Endothelial cell of umbilical vein (primary cell): ENCODE measurements around the gene DDX51. TPM values are rescaled to one million over a fixed set of nuclear protein-coding genes. Genes with fewer than 3 reads are reported as not detected.

Source experiments
- BruUV-seq: library from RNA; stranded (reverse); fragments of 400-500 nt; replicated peaks from 2 replicates; lab custom pipeline; 2021; lab: Mats Ljungman, UMichigan
- CTCF ChIA-PET: fragments of 300-600, 350-600 bp; sonication (Branson Sonifier 250); formaldehyde crosslinking; loops from one replicate; lab custom pipeline; 2021; ENCODE audit warnings: antibody characterized with exemption, inconsistent platforms; lab: Charles Lee
- POLR2A ChIA-PET: fragments of 300-600, 350-600 bp; sonication (Branson Sonifier 250); formaldehyde crosslinking; loops from one replicate; lab custom pipeline; 2021; ENCODE audit warnings: antibody characterized with exemption, inconsistent platforms; lab: Charles Lee
- DNase-seq: peaks from one replicate; pipeline ENCODE4 v3.0.0-alpha.2; 2011; ENCODE audit warnings: low read depth, low spot score
- FAIRE-seq: peaks from 2 replicates; lab custom pipeline; 2011; peaks lifted over from hg19 to GRCh38; lab: Jason Lieb, UNC
- H2AFZ ChIP-seq: 2 replicates; pipeline ENCODE4 v1.6.0; 2012; ENCODE audit warnings: low read depth, low read length, control low read depth, inconsistent platforms
- H3K27ac ChIP-seq: 2 replicates; pipeline ENCODE4 v1.5.1; 2011; ENCODE audit warnings: low read depth, mild to moderate bottlenecking, control low read depth, low read length, moderate library complexity; ENCODE audit not compliant: insufficient read depth
- H3K27me3 ChIP-seq, 2 experiments: 2 replicates each; pipeline versions ENCODE4 v1.6.0 to v1.6.1; 2011; ENCODE audit warnings: low read length in 2 of 2, mixed read lengths in 1 of 2; ENCODE audit not compliant: control insufficient read depth in 2 of 2, insufficient read depth in 2 of 2
- H3K36me3 ChIP-seq, 2 experiments: 2 replicates in 1 of 2; 3 replicates in 1 of 2; pipeline ENCODE4 v1.5.1; 2011; ENCODE audit warnings: low read length in 2 of 2, mild to moderate bottlenecking in 1 of 2, moderate library complexity in 1 of 2; ENCODE audit not compliant: control insufficient read depth in 2 of 2, insufficient read depth in 2 of 2; ENCODE audit errors: extremely low read depth in 1 of 2
- H3K4me1 ChIP-seq: 3 replicates; pipeline ENCODE4 v1.5.1; 2011; ENCODE audit warnings: mild to moderate bottlenecking, low read length; ENCODE audit not compliant: control insufficient read depth, insufficient read depth; ENCODE audit errors: extremely low read depth
- H3K4me2 ChIP-seq: 2 replicates; pipeline ENCODE4 v1.6.1; 2011; ENCODE audit warnings: low read length, control low read depth, mixed read lengths; ENCODE audit not compliant: insufficient read depth
- H3K4me3 ChIP-seq, 3 experiments: fragments of 200-600 bp in 1 of 3; sonication (generic), shearing (Covaris generic) in 1 of 3; replicated peaks in 1 of 3; 2 replicates each; pipeline ENCODE4 v1.5.1; 2011 to 2016; ENCODE audit warnings: control low read depth in 3 of 3, low read length in 3 of 3, mild to moderate bottlenecking in 2 of 3, inconsistent platforms in 1 of 3, low read depth in 1 of 3, moderate library complexity in 1 of 3; ENCODE audit not compliant: insufficient read depth in 1 of 3
- H3K79me2 ChIP-seq: 2 replicates; pipeline ENCODE4 v1.6.0; 2012; ENCODE audit warnings: low read length, inconsistent platforms; ENCODE audit not compliant: control insufficient read depth, insufficient read depth
- H3K9ac ChIP-seq: replicated peaks from 2 replicates; pipeline ENCODE3; 2011; ENCODE audit warnings: low read length, control low read depth; ENCODE audit not compliant: insufficient read depth; ENCODE audit errors: extremely low read depth
- H3K9me1 ChIP-seq: replicated peaks from 3 replicates; pipeline ENCODE4 v1.6.0; 2011; ENCODE audit warnings: mild to moderate bottlenecking, low read length; ENCODE audit not compliant: control insufficient read depth, insufficient read depth; ENCODE audit errors: extremely low read depth
- H3K9me3 ChIP-seq: replicated peaks from 2 replicates; pipeline ENCODE4 v1.5.1; 2012; ENCODE audit warnings: low read length, inconsistent platforms; ENCODE audit not compliant: control insufficient read depth, insufficient read depth
- H4K20me1 ChIP-seq: replicated peaks from 2 replicates; pipeline ENCODE3; 2011; ENCODE audit warnings: mild to moderate bottlenecking, low read length; ENCODE audit not compliant: control insufficient read depth, insufficient read depth; ENCODE audit errors: extremely low read depth
- EZH2 ChIP-seq: IDR thresholded peaks from 2 replicates; pipeline ENCODE4 v1.6.1; 2012; ENCODE audit warnings: borderline replicate concordance, low read depth, mild to moderate bottlenecking, moderate library complexity, low read length, inconsistent platforms; ENCODE audit not compliant: severe bottlenecking
- FOS ChIP-seq: IDR thresholded peaks from 2 replicates; pipeline ENCODE4 v1.6.1; 2011; ENCODE audit warnings: mild to moderate bottlenecking, low read length, moderate library complexity, borderline replicate concordance; ENCODE audit not compliant: insufficient read depth
- GATA2 ChIP-seq: IDR thresholded peaks from 2 replicates; pipeline ENCODE4 v1.7.0; 2011; ENCODE audit warnings: low read depth, mild to moderate bottlenecking, moderate library complexity, mixed read lengths, low read length; ENCODE audit not compliant: insufficient read length, insufficient read depth
- JUN ChIP-seq: IDR thresholded peaks from 2 replicates; pipeline ENCODE4 v1.6.1; 2011; ENCODE audit warnings: borderline replicate concordance, low read depth; ENCODE audit not compliant: insufficient read length, insufficient read depth
- MYC ChIP-seq: IDR thresholded peaks from one replicate; pipeline ENCODE4 v1.6.1; 2011; ENCODE audit warnings: mild to moderate bottlenecking, low read depth, low read length
- POLR2A ChIP-seq: IDR thresholded peaks from 2 replicates; pipeline ENCODE4 v1.6.1; 2012; ENCODE audit warnings: low read depth, mild to moderate bottlenecking, control low read depth, low read length
- POLR2AphosphoS5 ChIP-seq: IDR thresholded peaks from 2 replicates; pipeline ENCODE4 v1.6.1; 2012; ENCODE audit warnings: low read depth, mild to moderate bottlenecking, control low read depth, low read length, moderate library complexity; ENCODE audit not compliant: insufficient read depth
- dilution Hi-C: fragments of 300-500 bp; cut with MboI; formaldehyde crosslinking; loops from one replicate; pipeline ENCODE4 v1.15.0; 2019; ENCODE audit warnings: low sequenced_read_pairs; ENCODE audit not compliant: extremely low pct_ligation_motif_present
- intact Hi-C: fragments of 100-400 bp; cut with micrococcal nuclease; formaldehyde crosslinking; loops from one replicate; pipeline ENCODE4 v1.10.0; 2022
- polyA plus RNA-seq, 4 experiments: library from polyadenylated mRNA; depleted of rRNA in 3 of 4; stranded (reverse) in 3 of 4; unstranded in 1 of 4; fragments of >200 nt; gene quantifications; 2 replicates each; pipeline versions ENCODE4 v1.2.1 to v1.2.3, GENCODE V29; 2011 to 2012; ENCODE audit warnings: missing spikeins in 1 of 4
- total RNA-seq: library from RNA; stranded (reverse); gene quantifications from 2 replicates; pipeline ENCODE4 v1.2.3, GENCODE V29; 2021
- TF ChIP-seq, protein P1 (sequence below): IDR thresholded peaks from 2 replicates; pipeline ENCODE4 v1.6.1; 2011; ENCODE audit not compliant: insufficient read depth, insufficient read length
- TF ChIP-seq, protein P2 (sequence below), 2 donors: IDR thresholded peaks; 1 replicate in 1 of 2; 2 replicates in 1 of 2; pipeline ENCODE4 v1.5.1; 2011; ENCODE audit warnings: low read length in 2 of 2, mild to moderate bottlenecking in 2 of 2, moderate library complexity in 2 of 2, control low read depth in 1 of 2, inconsistent platforms in 1 of 2, low read depth in 1 of 2; ENCODE audit not compliant: insufficient read depth in 1 of 2; ENCODE audit errors: extremely low read depth in 1 of 2

The DDX51 gene
- total and polyA plus RNA-seq, 2 donors (not counting 3 experiments of a cell fraction or from before 2014, with no cell fraction given) = 11.4 to 23.5 TPM

- no peak for FAIRE-seq
These were observed 32.3 kb upstream of the DDX51 start for GRCh38 chr12:132176385-132176919.

More at GRCh38 chr12:132176385-132176919, 32.3 kb upstream of the DDX51 start:
- Histone ChIP-seq H3K4me1 (no peaks in the 10 kb centered on the region), H3K9me3 (no peaks in the 10 kb centered on the region), H3K79me2 (no peaks in the 10 kb centered on the region), H3K9ac (no peak overlapping the region), H3K4me3 (no peak overlapping the region), H3K27ac (no peak overlapping the region), H3K9me1 (no peaks in the 10 kb centered on the region), H3K27me3 (peaks cover 0 to 2% of the 10 kb centered on the region in 2 experiments), H3K36me3 (no peaks in the 10 kb centered on the region), H2AFZ (no peak overlapping the region), H3K4me2 (no peak overlapping the region), H4K20me1 (no peaks in the 10 kb centered on the region)
- dilution Hi-C loops = no loop called here
- intact Hi-C loops = no loop called here
- CTCF ChIA-PET = no interaction called here
- POLR2A ChIA-PET = no interaction called here
- no peak for DNase-seq
- BruUV-seq = no TSS peak
- TF ChIP-seq JUN (no peak), GATA2 (no peak), EZH2 (no peak), MYC (no peak), POLR2A (no peak), POLR2AphosphoS5 (no peak), FOS (no peak)
- TF ChIP-seq, protein P1, sequence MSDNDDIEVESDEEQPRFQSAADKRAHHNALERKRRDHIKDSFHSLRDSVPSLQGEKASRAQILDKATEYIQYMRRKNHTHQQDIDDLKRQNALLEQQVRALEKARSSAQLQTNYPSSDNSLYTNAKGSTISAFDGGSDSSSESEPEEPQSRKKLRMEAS = no peak
- TF ChIP-seq, protein P2, sequence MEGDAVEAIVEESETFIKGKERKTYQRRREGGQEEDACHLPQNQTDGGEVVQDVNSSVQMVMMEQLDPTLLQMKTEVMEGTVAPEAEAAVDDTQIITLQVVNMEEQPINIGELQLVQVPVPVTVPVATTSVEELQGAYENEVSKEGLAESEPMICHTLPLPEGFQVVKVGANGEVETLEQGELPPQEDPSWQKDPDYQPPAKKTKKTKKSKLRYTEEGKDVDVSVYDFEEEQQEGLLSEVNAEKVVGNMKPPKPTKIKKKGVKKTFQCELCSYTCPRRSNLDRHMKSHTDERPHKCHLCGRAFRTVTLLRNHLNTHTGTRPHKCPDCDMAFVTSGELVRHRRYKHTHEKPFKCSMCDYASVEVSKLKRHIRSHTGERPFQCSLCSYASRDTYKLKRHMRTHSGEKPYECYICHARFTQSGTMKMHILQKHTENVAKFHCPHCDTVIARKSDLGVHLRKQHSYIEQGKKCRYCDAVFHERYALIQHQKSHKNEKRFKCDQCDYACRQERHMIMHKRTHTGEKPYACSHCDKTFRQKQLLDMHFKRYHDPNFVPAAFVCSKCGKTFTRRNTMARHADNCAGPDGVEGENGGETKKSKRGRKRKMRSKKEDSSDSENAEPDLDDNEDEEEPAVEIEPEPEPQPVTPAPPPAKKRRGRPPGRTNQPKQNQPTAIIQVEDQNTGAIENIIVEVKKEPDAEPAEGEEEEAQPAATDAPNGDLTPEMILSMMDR (IDR thresholded peaks at IDR 0.05; ENCODE audit: extremely low read depth in 1 of 2, insufficient read depth in 1 of 2, low read depth in 1 of 2, low read length in 2 of 2) = no peak
